DMS 273 treated with DMSO at 0.1 percent for 48 hours (cell line): ENCODE measurements around the gene MKRN2OS.

Source experiments
- DNase-seq: peaks from one replicate; lab custom pipeline; 2025; lab: John Stamatoyannopoulos, UW

MKRN2OS gene

GRCh38 chr3:12545473-12545791, at the start of gene MKRN2OS:
Gene MKRN2OS (minus strand): TSS chr3:12545499. CDS start chr3:12545464, 35 bp downstream.
- DNase-seq: no peak

GRCh38 chr3:12593473-12593872, 48.2 kb upstream of the MKRN2OS start:
- peak; percentile 72 for DNase-seq

- DNase-seq: no peak
Observed at GRCh38 chr3:12591997-12592715, 46.9 kb upstream of the MKRN2OS start.

GRCh38 chr3:12591456-12591855, 46.2 kb upstream of the MKRN2OS start:
- DNase-seq: no peak

- DNase-seq: no peak
Observed at GRCh38 chr3:12590096-12590495, 44.8 kb upstream of the MKRN2OS start.

GRCh38 chr3:12588039-12589009, 43.0 kb upstream of the MKRN2OS start:
- DNase-seq: no peak

GRCh38 chr3:12586403-12586802, 41.1 kb upstream of the MKRN2OS start:
- DNase-seq: no peak

- DNase-seq: no peak
Observed at GRCh38 chr3:12585970-12586369, 40.7 kb upstream of the MKRN2OS start.

- DNase-seq: no peak
Observed at GRCh38 chr3:12585181-12585580, 39.9 kb upstream of the MKRN2OS start.

- no peak for DNase-seq
Observed at GRCh38 chr3:12584083-12584482, 38.8 kb upstream of the MKRN2OS start.

GRCh38 chr3:12583280-12583679, 38.0 kb upstream of the MKRN2OS start:
- DNase-seq: no peak

GRCh38 chr3:12582730-12583129, 37.4 kb upstream of the MKRN2OS start:
- no peak for DNase-seq

GRCh38 chr3:12579905-12580304, 34.6 kb upstream of the MKRN2OS start:
- no peak for DNase-seq

GRCh38 chr3:12579456-12579855, 34.2 kb upstream of the MKRN2OS start:
- DNase-seq: no peak

GRCh38 chr3:12578742-12579141, 33.4 kb upstream of the MKRN2OS start:
- no peak for DNase-seq

- DNase-seq: no peak
Observed at GRCh38 chr3:12577379-12577778, 32.1 kb upstream of the MKRN2OS start.

- no peak for DNase-seq
Observed at GRCh38 chr3:12574661-12575060, 29.4 kb upstream of the MKRN2OS start.

- DNase-seq: no peak
Observed at GRCh38 chr3:12574131-12574530, 28.8 kb upstream of the MKRN2OS start.

- DNase-seq: no peak
Observed at GRCh38 chr3:12571986-12572385, 26.7 kb upstream of the MKRN2OS start.

- DNase-seq: no peak
Observed at GRCh38 chr3:12569836-12570235, 24.5 kb upstream of the MKRN2OS start.

GRCh38 chr3:12568747-12569146, 23.4 kb upstream of the MKRN2OS start:
- no peak for DNase-seq

GRCh38 chr3:12566976-12567375, 21.7 kb upstream of the MKRN2OS start:
- no peak for DNase-seq

GRCh38 chr3:12562451-12562850, 17.2 kb upstream of the MKRN2OS start:
- no peak for DNase-seq
